Stimulated activated CD8-positive, alpha-beta memory T cell treated with anti-CD3 and anti-CD28 coated beads, Interleukin-15, amount 100 ng/mL, for 24 hours (primary cell): ENCODE data around the gene SYNJ2BP.

ENCODE experiments used
- DNase-seq: peaks from one replicate; pipeline ENCODE4 v3.0.0-alpha.2; 2020; ENCODE audit warnings: low read depth

Gene SYNJ2BP

DNA sequence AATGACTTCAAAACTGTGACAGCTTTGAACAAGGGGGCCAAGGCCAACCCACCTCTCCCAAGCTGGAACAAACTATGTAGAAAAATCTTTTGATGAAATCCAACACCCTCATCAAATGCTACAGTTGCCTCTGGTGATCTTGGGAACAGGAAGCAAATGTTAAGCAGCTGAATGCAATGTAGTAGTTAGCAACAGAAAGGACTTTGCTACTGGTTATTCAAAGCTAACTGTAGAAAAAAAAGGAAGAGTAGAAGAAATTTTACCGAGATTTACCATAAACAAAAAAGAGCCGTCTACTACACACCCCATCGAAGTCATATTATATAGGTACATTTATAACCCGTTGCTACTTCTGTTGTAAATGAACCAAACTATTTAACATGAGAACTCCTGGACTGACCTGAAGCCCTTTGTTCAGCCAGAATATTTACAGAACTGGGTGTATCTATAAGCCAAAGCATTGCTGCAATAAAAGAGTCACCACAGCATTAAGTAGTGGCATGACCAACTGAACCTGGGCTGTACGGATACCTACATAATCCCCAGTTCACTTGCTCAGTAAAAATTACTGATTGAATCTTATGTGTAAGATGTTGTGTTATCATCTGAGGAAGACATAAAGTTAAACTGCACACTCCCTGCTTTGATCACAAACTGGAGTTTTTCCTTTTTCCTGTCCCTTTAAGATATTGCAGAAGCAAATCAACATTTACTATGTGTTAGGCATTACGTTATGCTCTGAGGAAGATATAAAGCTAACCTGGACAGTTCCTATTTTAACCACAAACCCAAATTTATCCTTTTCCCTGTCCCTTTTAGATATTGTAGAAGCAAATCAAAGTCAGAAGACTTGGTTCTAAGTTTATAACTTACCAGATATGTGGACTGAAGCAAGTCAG lies 25.1 kb downstream of the SYNJ2BP start:
- DNase-seq: no peak

DNA sequence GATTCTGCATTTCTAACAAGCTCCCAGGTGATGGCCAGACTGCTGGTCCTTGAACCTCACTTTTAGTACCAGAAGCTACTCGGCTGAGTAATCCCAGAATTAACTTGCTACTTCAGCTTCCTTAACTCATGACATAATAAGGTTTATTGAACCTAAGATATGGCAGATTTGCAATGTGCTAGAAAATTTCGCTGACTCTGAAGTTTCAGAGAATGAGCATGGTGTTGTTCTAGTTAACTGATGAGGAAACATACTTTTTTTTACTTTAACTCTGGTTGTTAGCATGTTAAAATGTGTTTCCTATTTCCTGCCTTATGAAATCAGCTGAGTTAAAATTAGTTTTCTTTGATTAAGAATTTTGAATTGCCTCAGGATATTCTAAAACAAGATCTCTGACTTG lies 34.4 kb downstream of the SYNJ2BP start:
- no peak for DNase-seq

DNA sequence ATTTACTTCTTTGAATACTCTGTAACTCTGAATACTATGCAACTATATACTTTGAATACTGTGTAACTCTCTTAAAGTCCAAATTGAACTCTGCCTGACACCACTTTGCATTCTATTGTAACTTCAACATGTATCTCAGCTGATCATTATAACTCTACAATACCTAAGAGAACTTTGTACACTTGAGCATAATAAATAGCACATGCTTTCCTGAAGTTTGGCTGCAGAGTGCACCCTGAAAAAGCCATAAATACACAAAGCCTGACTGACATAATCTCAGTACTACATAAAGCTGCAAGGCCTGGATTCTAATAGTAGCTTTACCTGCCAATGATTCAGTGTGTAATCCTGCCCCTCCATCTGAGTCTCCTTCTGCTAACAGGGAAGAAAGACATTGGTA lies 36.1 kb downstream of the SYNJ2BP start:
- no peak for DNase-seq

DNA sequence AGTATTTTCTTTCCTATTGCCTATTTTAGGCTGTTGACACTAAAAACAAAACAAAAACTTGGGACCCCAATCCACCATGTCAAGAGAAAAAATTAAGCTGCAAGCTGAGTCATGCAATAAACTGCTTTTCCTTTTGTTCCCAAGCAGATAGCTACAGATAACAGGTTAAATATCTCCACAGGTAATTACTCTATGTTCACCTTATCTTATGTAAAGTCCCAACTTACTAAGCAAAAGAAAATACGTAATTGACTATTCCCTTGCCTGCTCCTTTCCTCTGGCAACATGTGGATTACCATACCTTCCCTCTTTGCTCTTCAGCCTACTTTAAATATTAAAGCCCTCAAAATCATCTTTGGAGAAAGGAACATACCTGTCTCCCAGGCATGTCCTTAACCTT lies 38.2 kb downstream of the SYNJ2BP start:
- no peak for DNase-seq
